K562 (cell line): ENCODE measurements around the gene S100P. TPM values are rescaled to one million over a fixed set of nuclear protein-coding genes. Genes with fewer than 3 reads are reported as not detected.

Source experiments
- AFF1 ChIP-seq, 2 experiments: fragments of 450-650 bp; IDR thresholded peaks; 2 replicates each; pipeline ENCODE4 v1.6.1; 2018; ENCODE audit warnings: mild to moderate bottlenecking in 2 of 2, low read depth in 1 of 2; ENCODE audit not compliant: partially characterized antibody in 2 of 2
- CBX8 ChIP-seq: fragments of 200-600 bp; sonication (generic); IDR thresholded peaks from 2 replicates; pipeline ENCODE4 v1.6.1; 2012; ENCODE audit warnings: borderline replicate concordance, mixed run types, low read depth, mild to moderate bottlenecking, moderate library complexity, mixed read lengths, low read length, control low read depth, inconsistent platforms; ENCODE audit not compliant: poor library complexity, severe bottlenecking; ENCODE audit errors: extremely low read depth
- FUS ChIP-seq: fragments of 200-400 bp; formaldehyde crosslinking; optimal IDR thresholded peaks from 2 replicates; pipeline ENCODE3; 2017; ENCODE audit warnings: low read depth, low read length
- HMG20A ChIP-seq: fragments of 450-650 bp; formaldehyde crosslinking; conservative IDR thresholded peaks from 2 replicates; pipeline ENCODE4 v1.4.0; 2020; ENCODE audit warnings: mild to moderate bottlenecking, mixed read lengths
- KAT7 ChIP-seq: sonication (generic); formaldehyde crosslinking; IDR thresholded peaks from 2 replicates; pipeline ENCODE4 v1.8.0; 2022; ENCODE audit warnings: missing genetic modification reagents, mild to moderate bottlenecking, borderline replicate concordance
- NFE2 ChIP-seq: IDR thresholded peaks from 2 replicates; pipeline ENCODE4 v1.6.1; 2014; ENCODE audit warnings: antibody characterized with exemption, low read depth
- NUFIP1 ChIP-seq: fragments of 450-650 bp; IDR thresholded peaks from 2 replicates; pipeline ENCODE4 v1.6.1; 2018; ENCODE audit not compliant: partially characterized antibody
- PHF20 ChIP-seq: fragments of 450-650 bp; IDR thresholded peaks from 2 replicates; pipeline ENCODE4 v1.6.1; 2018; ENCODE audit not compliant: partially characterized antibody
- RBM17 ChIP-seq: fragments of 200-400 bp; formaldehyde crosslinking; IDR thresholded peaks from 2 replicates; pipeline ENCODE4 v1.6.1; 2017; ENCODE audit warnings: low read depth, mild to moderate bottlenecking, low read length, borderline replicate concordance
- REST ChIP-seq, 2 experiments: fragments of 450-650 bp; formaldehyde crosslinking in 1 of 2; IDR thresholded peaks; 2 replicates each; pipeline versions ENCODE4 v1.4.0 to v1.6.1; 2014 to 2020; ENCODE audit warnings: mild to moderate bottlenecking in 2 of 2, borderline replicate concordance in 1 of 2, low read depth in 1 of 2
- SETDB1 ChIP-seq: IDR thresholded peaks from one replicate; pipeline ENCODE4 v1.6.1; 2012; ENCODE audit warnings: low read length, control low read depth, inconsistent platforms
- ZNF589 ChIP-seq: fragments of 200-800 bp; sonication (Bioruptor generic); IDR thresholded peaks from 2 replicates; pipeline ENCODE4 v1.6.1; 2016; ENCODE audit warnings: low read depth, missing genetic modification characterization, missing compliant biosample characterization
- ZNF644 ChIP-seq: fragments of 200-800 bp; sonication (Bioruptor generic); IDR thresholded peaks from 2 replicates; pipeline ENCODE4 v1.6.1; 2016; ENCODE audit warnings: low read depth, missing genetic modification characterization, missing compliant biosample characterization
- polyA plus RNA-seq, 8 experiments: library from polyadenylated mRNA; depleted of rRNA in 4 of 8; stranded (reverse) in 5 of 8; unstranded in 3 of 8; fragments of >200 nt; fragmentation: Nextera tagmentation in 2 of 8; fragmentation: Illumina TruSeq in 1 of 8; extraction: Ambion mirVana in 2 of 8; extraction: Trizol in 1 of 8; gene quantifications; 2 replicates each; pipeline versions ENCODE4 v1.2.1 to v1.2.3, GENCODE V29; 2011 to 2014; ENCODE audit warnings: inconsistent platforms in 1 of 8, missing spikeins in 1 of 8
- total RNA-seq, 7 experiments: library from RNA; depleted of rRNA in 6 of 7; stranded (reverse); fragments of >200 nt in 6 of 7; fragmentation: Illumina TruSeq in 2 of 7; extraction: Trizol in 2 of 7; gene quantifications; 2 replicates each; pipeline versions ENCODE4 v1.2.1 to v1.2.3, GENCODE V29; 2011 to 2021; ENCODE audit warnings: low replicate concordance in 1 of 7

The S100P gene
- total and polyA plus RNA-seq, 9 of the 15 experiments (the other 6 are each of a cell fraction or from before 2014, with no cell fraction given): 4.1 to 23.8 (median 7.5) TPM

GRCh38 chr4:6688879-6689505, 4.7 kb upstream of the S100P start (continued):
- TF ChIP-seq AFF1 (IDR thresholded peaks at IDR 0.05; ENCODE audit: low read depth in 1 of 2, partially characterized antibody in 2 of 2) (no peak), CBX8 (no peak), FUS (no peak), SETDB1 (no peak), NUFIP1 (no peak), KAT7 (CRISPR knock-in tag) (no peak), REST (IDR thresholded peaks at IDR 0.05; ENCODE audit: borderline replicate concordance) (peak; percentile 98), REST (CRISPR knock-in tag; IDR thresholded peaks at IDR 0.05; ENCODE audit: low read depth) (no peak), RBM17 (no peak), HMG20A (CRISPR knock-in tag) (no peak), ZNF589 (CRISPR knock-in tag) (no peak; the same call in 1 of the 2 replicates), NFE2 (no peak), ZNF644 (tag) (no peak), PHF20 (peak; percentile 16)
